ENCODE measurements around the gene USP43.

Gene USP43

DNA sequence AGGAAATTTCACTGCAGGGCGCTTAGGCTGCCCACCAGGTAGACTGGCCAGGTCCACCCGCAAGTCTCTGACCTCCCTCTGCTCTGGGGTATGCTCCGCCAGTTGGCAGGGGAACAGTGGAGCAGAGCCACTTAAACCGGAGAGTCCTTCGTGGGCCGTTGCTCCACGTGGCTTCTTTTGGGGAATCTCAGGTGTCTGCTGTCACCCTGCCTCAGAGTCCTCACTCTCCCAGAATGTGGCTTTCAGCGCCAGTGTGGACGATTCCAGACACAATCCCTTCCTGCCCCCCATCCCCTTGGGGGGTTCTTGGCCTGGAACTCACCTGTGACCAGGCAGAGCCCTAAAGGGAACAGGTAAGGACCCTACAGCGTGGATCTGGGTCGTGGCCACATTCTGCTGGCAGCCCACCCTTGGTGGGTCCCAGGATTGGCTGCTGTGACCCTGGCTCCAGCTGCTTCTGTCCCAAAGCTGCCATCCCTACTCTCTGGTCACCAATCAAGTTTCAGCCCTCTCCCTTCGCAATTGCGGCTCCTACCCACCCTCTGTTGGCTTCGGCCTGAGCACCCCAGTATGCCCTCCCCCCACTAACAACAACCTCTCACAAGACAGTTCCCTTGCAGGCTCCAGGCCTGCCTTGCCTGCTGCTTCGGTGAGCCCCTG is 123.8 kb downstream of the USP43 start:
- H3K27ac Mint-ChIP-seq: no peak overlapping the region
- no peaks in the 10 kb centered on the region for H3K27me3 Mint-ChIP-seq (ENCODE audit: low read depth)
- no peaks in the 10 kb centered on the region for H3K4me1 Mint-ChIP-seq (ENCODE audit: low read depth)
- H3K36me3 Mint-ChIP-seq (ENCODE audit: low read depth): no peaks in the 10 kb centered on the region
- no peaks in the 10 kb centered on the region for H3K9me3 Mint-ChIP-seq
- H3K4me3 Mint-ChIP-seq: no peak overlapping the region

DNA sequence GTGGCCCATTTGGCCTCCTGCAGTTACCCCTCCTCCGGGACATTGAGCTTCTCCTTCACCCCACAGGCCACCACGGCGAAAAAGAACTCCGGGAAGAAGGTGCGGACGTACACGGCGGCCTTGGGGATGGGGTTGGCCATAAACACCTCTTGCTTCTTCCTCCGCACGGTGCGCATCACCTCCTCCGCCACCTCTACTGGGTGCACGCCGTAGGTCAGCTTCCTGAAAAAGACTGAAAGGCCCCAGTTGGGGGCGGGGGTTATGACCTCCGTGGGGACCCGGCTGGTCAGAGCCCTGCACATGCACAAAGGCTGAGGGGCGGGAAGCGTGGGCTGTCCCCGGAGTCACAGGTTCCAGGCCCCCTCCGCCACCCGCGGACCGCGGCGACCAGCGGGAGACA is 126.1 kb downstream of the USP43 start:
- no peaks in the 10 kb centered on the region for H3K9me3 Mint-ChIP-seq
- H3K36me3 Mint-ChIP-seq (ENCODE audit: low read depth): no peaks in the 10 kb centered on the region
- H3K27me3 Mint-ChIP-seq (ENCODE audit: low read depth): no peaks in the 10 kb centered on the region
- H3K4me3 Mint-ChIP-seq: no peak overlapping the region
- no peaks in the 10 kb centered on the region for H3K4me1 Mint-ChIP-seq (ENCODE audit: low read depth)
- no peak overlapping the region for H3K27ac Mint-ChIP-seq

DNA sequence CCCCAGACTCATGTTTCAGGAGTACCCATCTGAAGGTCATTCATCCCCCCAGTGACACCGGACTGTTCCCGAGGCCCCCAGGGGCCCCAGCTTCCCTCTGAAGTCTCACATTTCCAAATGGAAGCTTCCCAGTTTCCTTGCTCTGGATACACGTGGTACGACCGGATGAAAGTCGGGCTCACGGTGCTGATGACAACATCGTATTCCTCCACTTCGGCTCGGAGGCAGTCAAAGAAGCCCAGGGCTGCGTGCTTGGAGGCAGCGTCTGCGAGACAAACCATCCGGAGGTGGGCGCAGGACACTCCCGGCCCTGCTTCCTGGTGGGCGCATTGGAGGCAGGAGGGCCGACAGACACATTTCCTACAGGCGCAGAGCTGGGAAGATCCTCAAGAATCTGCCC is 127.3 kb downstream of the USP43 start:
- H3K4me1 Mint-ChIP-seq (ENCODE audit: low read depth): no peaks in the 10 kb centered on the region
- H3K4me3 Mint-ChIP-seq: no peak overlapping the region
- no peaks in the 10 kb centered on the region for H3K27me3 Mint-ChIP-seq (ENCODE audit: low read depth)
- H3K9me3 Mint-ChIP-seq: no peaks in the 10 kb centered on the region
- no peaks in the 10 kb centered on the region for H3K36me3 Mint-ChIP-seq (ENCODE audit: low read depth)
- H3K27ac Mint-ChIP-seq: no peak overlapping the region

DNA sequence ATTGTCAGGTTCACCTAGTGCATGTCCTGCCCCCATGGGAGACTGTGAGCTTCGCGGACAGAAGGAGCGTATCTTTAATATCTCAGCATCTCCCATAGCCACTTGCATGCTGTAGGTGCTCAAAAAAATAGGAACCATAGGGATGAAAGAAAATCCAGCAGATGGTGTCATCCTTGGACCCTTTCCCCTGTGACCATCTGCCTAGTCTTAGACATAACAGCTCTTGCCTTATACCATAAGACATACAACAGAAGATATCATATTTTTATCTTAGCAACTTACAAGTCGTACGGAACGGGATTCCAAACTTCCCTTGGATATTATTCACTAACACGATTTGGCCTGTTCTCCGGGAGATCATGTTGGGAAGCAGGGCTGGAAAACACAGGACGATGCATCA is 131.6 kb downstream of the USP43 start:
- Mint-ChIP-seq H3K4me3 (no peak overlapping the region), H3K36me3 (ENCODE audit: low read depth) (no peaks in the 10 kb centered on the region)

More for the DNA sequence above, 131.6 kb downstream of the USP43 start:
- H3K27ac Mint-ChIP-seq: no peak overlapping the region
- H3K27me3 Mint-ChIP-seq (ENCODE audit: low read depth): no peaks in the 10 kb centered on the region
- H3K4me1 Mint-ChIP-seq (ENCODE audit: low read depth): no peaks in the 10 kb centered on the region
- H3K9me3 Mint-ChIP-seq: no peaks in the 10 kb centered on the region

All from T-helper 1 cell treated with Interleukin-12 subunit alpha and Interleukin-12 subunit beta and Interleukin-4 antibody, amounts not matched to agents 30 μg/mL and 1 μg/mL, for 36 hours (primary cell).